Endothelial cell of umbilical vein (primary cell): ENCODE measurements around the gene MAPRE2. TPM values are rescaled to one million over a fixed set of nuclear protein-coding genes. Genes with fewer than 3 reads are reported as not detected.

ENCODE experiments used
- BruUV-seq: library from RNA; stranded (reverse); fragments of 400-500 nt; replicated peaks from 2 replicates; lab custom pipeline; 2021; lab: Mats Ljungman, UMichigan
- CTCF ChIA-PET: fragments of 300-600, 350-600 bp; sonication (Branson Sonifier 250); formaldehyde crosslinking; loops from one replicate; lab custom pipeline; 2021; ENCODE audit warnings: antibody characterized with exemption, inconsistent platforms; lab: Charles Lee
- POLR2A ChIA-PET: fragments of 300-600, 350-600 bp; sonication (Branson Sonifier 250); formaldehyde crosslinking; loops from one replicate; lab custom pipeline; 2021; ENCODE audit warnings: antibody characterized with exemption, inconsistent platforms; lab: Charles Lee
- DNase-seq: peaks from one replicate; pipeline ENCODE4 v3.0.0-alpha.2; 2011; ENCODE audit warnings: low read depth, low spot score
- FAIRE-seq: peaks from 2 replicates; lab custom pipeline; 2011; peaks lifted over from hg19 to GRCh38; lab: Jason Lieb, UNC
- H2AFZ ChIP-seq: 2 replicates; pipeline ENCODE4 v1.6.0; 2012; ENCODE audit warnings: low read depth, low read length, control low read depth, inconsistent platforms
- H3K27ac ChIP-seq: 2 replicates; pipeline ENCODE4 v1.5.1; 2011; ENCODE audit warnings: low read depth, mild to moderate bottlenecking, control low read depth, low read length, moderate library complexity; ENCODE audit not compliant: insufficient read depth
- H3K27me3 ChIP-seq, 2 experiments: 2 replicates each; pipeline versions ENCODE4 v1.6.0 to v1.6.1; 2011; ENCODE audit warnings: low read length in 2 of 2, mixed read lengths in 1 of 2; ENCODE audit not compliant: control insufficient read depth in 2 of 2, insufficient read depth in 2 of 2
- H3K36me3 ChIP-seq, 2 experiments: 2 replicates in 1 of 2; 3 replicates in 1 of 2; pipeline ENCODE4 v1.5.1; 2011; ENCODE audit warnings: low read length in 2 of 2, mild to moderate bottlenecking in 1 of 2, moderate library complexity in 1 of 2; ENCODE audit not compliant: control insufficient read depth in 2 of 2, insufficient read depth in 2 of 2; ENCODE audit errors: extremely low read depth in 1 of 2
- H3K4me1 ChIP-seq: 3 replicates; pipeline ENCODE4 v1.5.1; 2011; ENCODE audit warnings: mild to moderate bottlenecking, low read length; ENCODE audit not compliant: control insufficient read depth, insufficient read depth; ENCODE audit errors: extremely low read depth
- H3K4me2 ChIP-seq: 2 replicates; pipeline ENCODE4 v1.6.1; 2011; ENCODE audit warnings: low read length, control low read depth, mixed read lengths; ENCODE audit not compliant: insufficient read depth
- H3K4me3 ChIP-seq, 3 experiments: fragments of 200-600 bp in 1 of 3; sonication (generic), shearing (Covaris generic) in 1 of 3; replicated peaks in 1 of 3; 2 replicates each; pipeline ENCODE4 v1.5.1; 2011 to 2016; ENCODE audit warnings: control low read depth in 3 of 3, low read length in 3 of 3, mild to moderate bottlenecking in 2 of 3, inconsistent platforms in 1 of 3, low read depth in 1 of 3, moderate library complexity in 1 of 3; ENCODE audit not compliant: insufficient read depth in 1 of 3
- H3K79me2 ChIP-seq: 2 replicates; pipeline ENCODE4 v1.6.0; 2012; ENCODE audit warnings: low read length, inconsistent platforms; ENCODE audit not compliant: control insufficient read depth, insufficient read depth
- H3K9ac ChIP-seq: replicated peaks from 2 replicates; pipeline ENCODE3; 2011; ENCODE audit warnings: low read length, control low read depth; ENCODE audit not compliant: insufficient read depth; ENCODE audit errors: extremely low read depth
- H3K9me1 ChIP-seq: replicated peaks from 3 replicates; pipeline ENCODE4 v1.6.0; 2011; ENCODE audit warnings: mild to moderate bottlenecking, low read length; ENCODE audit not compliant: control insufficient read depth, insufficient read depth; ENCODE audit errors: extremely low read depth
- H3K9me3 ChIP-seq: replicated peaks from 2 replicates; pipeline ENCODE4 v1.5.1; 2012; ENCODE audit warnings: low read length, inconsistent platforms; ENCODE audit not compliant: control insufficient read depth, insufficient read depth
- H4K20me1 ChIP-seq: replicated peaks from 2 replicates; pipeline ENCODE3; 2011; ENCODE audit warnings: mild to moderate bottlenecking, low read length; ENCODE audit not compliant: control insufficient read depth, insufficient read depth; ENCODE audit errors: extremely low read depth
- EZH2 ChIP-seq: IDR thresholded peaks from 2 replicates; pipeline ENCODE4 v1.6.1; 2012; ENCODE audit warnings: borderline replicate concordance, low read depth, mild to moderate bottlenecking, moderate library complexity, low read length, inconsistent platforms; ENCODE audit not compliant: severe bottlenecking
- FOS ChIP-seq: IDR thresholded peaks from 2 replicates; pipeline ENCODE4 v1.6.1; 2011; ENCODE audit warnings: mild to moderate bottlenecking, low read length, moderate library complexity, borderline replicate concordance; ENCODE audit not compliant: insufficient read depth
- GATA2 ChIP-seq: IDR thresholded peaks from 2 replicates; pipeline ENCODE4 v1.7.0; 2011; ENCODE audit warnings: low read depth, mild to moderate bottlenecking, moderate library complexity, mixed read lengths, low read length; ENCODE audit not compliant: insufficient read length, insufficient read depth
- JUN ChIP-seq: IDR thresholded peaks from 2 replicates; pipeline ENCODE4 v1.6.1; 2011; ENCODE audit warnings: borderline replicate concordance, low read depth; ENCODE audit not compliant: insufficient read length, insufficient read depth
- MAX ChIP-seq: IDR thresholded peaks from 2 replicates; pipeline ENCODE4 v1.6.1; 2011; ENCODE audit not compliant: insufficient read depth, insufficient read length
- MYC ChIP-seq: IDR thresholded peaks from one replicate; pipeline ENCODE4 v1.6.1; 2011; ENCODE audit warnings: mild to moderate bottlenecking, low read depth, low read length
- POLR2A ChIP-seq: IDR thresholded peaks from 2 replicates; pipeline ENCODE4 v1.6.1; 2012; ENCODE audit warnings: low read depth, mild to moderate bottlenecking, control low read depth, low read length
- POLR2AphosphoS5 ChIP-seq: IDR thresholded peaks from 2 replicates; pipeline ENCODE4 v1.6.1; 2012; ENCODE audit warnings: low read depth, mild to moderate bottlenecking, control low read depth, low read length, moderate library complexity; ENCODE audit not compliant: insufficient read depth
- dilution Hi-C: fragments of 300-500 bp; cut with MboI; formaldehyde crosslinking; loops from one replicate; pipeline ENCODE4 v1.15.0; 2019; ENCODE audit warnings: low sequenced_read_pairs; ENCODE audit not compliant: extremely low pct_ligation_motif_present
- intact Hi-C: fragments of 100-400 bp; cut with micrococcal nuclease; formaldehyde crosslinking; loops from one replicate; pipeline ENCODE4 v1.10.0; 2022
- polyA plus RNA-seq, 4 experiments: library from polyadenylated mRNA; depleted of rRNA in 3 of 4; stranded (reverse) in 3 of 4; unstranded in 1 of 4; fragments of >200 nt; gene quantifications; 2 replicates each; pipeline versions ENCODE4 v1.2.1 to v1.2.3, GENCODE V29; 2011 to 2012; ENCODE audit warnings: missing spikeins in 1 of 4
- total RNA-seq: library from RNA; stranded (reverse); gene quantifications from 2 replicates; pipeline ENCODE4 v1.2.3, GENCODE V29; 2021
- TF ChIP-seq, protein P1 (sequence below), 2 donors: IDR thresholded peaks; 1 replicate in 1 of 2; 2 replicates in 1 of 2; pipeline ENCODE4 v1.5.1; 2011; ENCODE audit warnings: low read length in 2 of 2, mild to moderate bottlenecking in 2 of 2, moderate library complexity in 2 of 2, control low read depth in 1 of 2, inconsistent platforms in 1 of 2, low read depth in 1 of 2; ENCODE audit not compliant: insufficient read depth in 1 of 2; ENCODE audit errors: extremely low read depth in 1 of 2

The MAPRE2 gene
- total and polyA plus RNA-seq, 2 donors (not counting 3 experiments of a cell fraction or from before 2014, with no cell fraction given): 117 to 148 TPM

DNA sequence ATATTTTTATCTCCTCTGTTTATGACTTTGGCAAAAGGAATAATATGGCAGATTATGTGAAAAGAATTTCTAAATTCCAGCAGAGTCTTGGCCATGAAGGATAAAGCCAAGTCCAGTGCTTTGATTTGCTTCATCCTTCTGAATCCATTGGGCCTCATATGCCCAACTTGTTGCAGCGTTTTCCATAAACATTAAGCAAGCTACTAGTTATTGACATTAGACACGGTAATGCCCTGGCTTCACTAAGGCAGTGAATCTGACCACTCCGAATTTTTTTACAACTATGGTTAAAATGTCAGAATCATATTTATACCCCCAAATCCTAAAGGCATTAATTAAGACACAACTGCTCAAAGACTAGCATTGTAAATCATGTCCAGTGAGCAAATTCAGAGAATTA, 79.8 kb downstream of the MAPRE2 start:
- TF ChIP-seq MAX: no peak
- TF ChIP-seq GATA2: no peak
- TF ChIP-seq POLR2A: no peak
- no peak for TF ChIP-seq MYC
- no peak for TF ChIP-seq POLR2AphosphoS5
- TF ChIP-seq, protein P1, sequence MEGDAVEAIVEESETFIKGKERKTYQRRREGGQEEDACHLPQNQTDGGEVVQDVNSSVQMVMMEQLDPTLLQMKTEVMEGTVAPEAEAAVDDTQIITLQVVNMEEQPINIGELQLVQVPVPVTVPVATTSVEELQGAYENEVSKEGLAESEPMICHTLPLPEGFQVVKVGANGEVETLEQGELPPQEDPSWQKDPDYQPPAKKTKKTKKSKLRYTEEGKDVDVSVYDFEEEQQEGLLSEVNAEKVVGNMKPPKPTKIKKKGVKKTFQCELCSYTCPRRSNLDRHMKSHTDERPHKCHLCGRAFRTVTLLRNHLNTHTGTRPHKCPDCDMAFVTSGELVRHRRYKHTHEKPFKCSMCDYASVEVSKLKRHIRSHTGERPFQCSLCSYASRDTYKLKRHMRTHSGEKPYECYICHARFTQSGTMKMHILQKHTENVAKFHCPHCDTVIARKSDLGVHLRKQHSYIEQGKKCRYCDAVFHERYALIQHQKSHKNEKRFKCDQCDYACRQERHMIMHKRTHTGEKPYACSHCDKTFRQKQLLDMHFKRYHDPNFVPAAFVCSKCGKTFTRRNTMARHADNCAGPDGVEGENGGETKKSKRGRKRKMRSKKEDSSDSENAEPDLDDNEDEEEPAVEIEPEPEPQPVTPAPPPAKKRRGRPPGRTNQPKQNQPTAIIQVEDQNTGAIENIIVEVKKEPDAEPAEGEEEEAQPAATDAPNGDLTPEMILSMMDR (IDR thresholded peaks at IDR 0.05; ENCODE audit: extremely low read depth in 1 of 2, insufficient read depth in 1 of 2, low read depth in 1 of 2, low read length in 2 of 2): no peak
- TF ChIP-seq EZH2: no peak
- no peak for TF ChIP-seq JUN
- TF ChIP-seq FOS: no peak
- Histone ChIP-seq H3K4me3 (no peak overlapping the region), H4K20me1 (peaks cover 4% of the 10 kb centered on the region), H3K9ac (no peak overlapping the region), H2AFZ (no peak overlapping the region), H3K9me3 (no peaks in the 10 kb centered on the region), H3K79me2 (peaks cover 39% of the 10 kb centered on the region), H3K27ac (no peak overlapping the region), H3K9me1 (no peaks in the 10 kb centered on the region), H3K36me3 (peaks cover 0 to 9% of the 10 kb centered on the region in 2 experiments), H3K27me3 (no peaks in the 10 kb centered on the region), H3K4me2 (no peak overlapping the region), H3K4me1 (no peaks in the 10 kb centered on the region)
- ChIA-PET CTCF (interaction anchor here (1.1 to 2.3 kb wide), 6 partner anchors 12 to 115 kb away, joined by 3 to 9 read pairs (median 3); no protein-coding TSS in a partner anchor), POLR2A (no interaction called here)
- no TSS peak for BruUV-seq
- dilution Hi-C loops (no loop called here), intact Hi-C loops (no loop called here)
- no peak for FAIRE-seq
- no peak for DNase-seq
